Cardiac muscle cell (in vitro differentiated cells and primary cell): Measurements from ENCODE around the gene RNF151. TPM values are rescaled to one million over a fixed set of nuclear protein-coding genes. Genes with fewer than 3 reads are reported as not detected.

ENCODE experiments used
- DNase-seq, 2 donors: peaks; one replicate each; pipeline versions ENCODE4 v3.0.0 to v3.0.0-alpha.2; 2010 to 2017; ENCODE audit warnings: low read depth in 1 of 2, low spot score in 1 of 2
- H3K27ac ChIP-seq: fragments of 200-600 bp; sonication (generic); 2 replicates; pipeline ENCODE4 v1.5.1; 2016
- H3K27me3 ChIP-seq: fragments of 200-600 bp; sonication (generic); 2 replicates; pipeline ENCODE4 v1.6.0; 2016; ENCODE audit warnings: control low read depth
- H3K36me3 ChIP-seq: fragments of 200-600 bp; sonication (generic); 2 replicates; pipeline ENCODE4 v1.5.1; 2016; ENCODE audit warnings: control low read depth
- H3K4me1 ChIP-seq: fragments of 200-600 bp; sonication (generic); 2 replicates; pipeline ENCODE4 v1.8.1; 2017; ENCODE audit warnings: low read depth, mild to moderate bottlenecking, mixed run types
- H3K4me3 ChIP-seq: fragments of 200-600 bp; sonication (generic); 2 replicates; pipeline ENCODE4 v1.5.1; 2016; ENCODE audit warnings: mild to moderate bottlenecking
- H3K9me3 ChIP-seq: fragments of 200-600 bp; sonication (generic); 2 replicates; pipeline ENCODE4 v1.5.1; 2017; ENCODE audit warnings: low read depth, mild to moderate bottlenecking, control low read depth
- CTCF ChIP-seq: IDR thresholded peaks from 2 replicates; pipeline ENCODE4 v1.5.1; 2012; ENCODE audit warnings: low read depth, mild to moderate bottlenecking, low read length
- polyA plus RNA-seq: library from polyadenylated mRNA; unstranded; fragments of >200 nt; fragmentation: Nextera tagmentation; extraction: Ambion mirVana; gene quantifications from 2 replicates; pipeline ENCODE4 v1.2.1, GENCODE V29; 2016
- total RNA-seq: library from RNA; depleted of rRNA; stranded (reverse); fragments of >200 nt; gene quantifications from 2 replicates; pipeline ENCODE4 v1.2.3, GENCODE V29; 2016

Gene RNF151
- total and polyA plus RNA-seq, 2 experiments from 2014 or later, result 0.21 to 0.38 TPM

- H3K9me3 ChIP-seq, result no peaks in the 10 kb centered on the region
- no peaks in the 10 kb centered on the region for H3K27me3 ChIP-seq
- H3K36me3 ChIP-seq, result peaks cover 15% of the 10 kb centered on the region
- no peak for DNase-seq
- H3K4me1 ChIP-seq, result peaks cover 5% of the 10 kb centered on the region
- TF ChIP-seq CTCF, result no peak
- H3K4me3 ChIP-seq, result peak overlapping the region; percentile 78
- no peak overlapping the region for H3K27ac ChIP-seq
Measured at GRCh38 chr16:1972490-1972877, 5.8 kb downstream of the RNF151 start.

- no peak overlapping the region for H3K27ac ChIP-seq
- peaks cover 15% of the 10 kb centered on the region for H3K36me3 ChIP-seq
- TF ChIP-seq CTCF, result no peak
- H3K9me3 ChIP-seq, result no peaks in the 10 kb centered on the region
- H3K4me1 ChIP-seq, result peaks cover 5% of the 10 kb centered on the region
- no peak for DNase-seq
- no peak overlapping the region for H3K4me3 ChIP-seq
- H3K27me3 ChIP-seq, result peaks cover 9% of the 10 kb centered on the region
Measured at GRCh38 chr16:1973461-1974156, 7.0 kb downstream of the RNF151 start.

- peaks cover 5% of the 10 kb centered on the region for H3K4me1 ChIP-seq
- DNase-seq, result no peak
Measured at GRCh38 chr16:1974157-1975070, 7.8 kb downstream of the RNF151 start.

GRCh38 chr16:1975432-1976215, 9.0 kb downstream of the RNF151 start:
- Histone ChIP-seq H3K9me3 (no peaks in the 10 kb centered on the region), H3K27ac (no peak overlapping the region), H3K36me3 (peaks cover 15% of the 10 kb centered on the region), H3K4me1 (peaks cover 5% of the 10 kb centered on the region), H3K4me3 (no peak overlapping the region), H3K27me3 (peaks cover 29% of the 10 kb centered on the region)
- no peak for TF ChIP-seq CTCF
- DNase-seq, result no peak

More at GRCh38 chr16:1974157-1975070, 7.8 kb downstream of the RNF151 start:
- Histone ChIP-seq H3K4me3 (no peak overlapping the region), H3K27ac (no peak overlapping the region), H3K36me3 (peaks cover 15% of the 10 kb centered on the region), H3K9me3 (no peaks in the 10 kb centered on the region), H3K27me3 (peaks cover 17% of the 10 kb centered on the region)
- TF ChIP-seq CTCF, result no peak

GRCh38 chr16:1976216-1976520, 9.5 kb downstream of the RNF151 start:
- DNase-seq, result no peak
- TF ChIP-seq CTCF, result no peak
- no peak overlapping the region for H3K27ac ChIP-seq
- H3K27me3 ChIP-seq, result peaks cover 34% of the 10 kb centered on the region
- no peaks in the 10 kb centered on the region for H3K9me3 ChIP-seq
- peaks cover 5% of the 10 kb centered on the region for H3K4me1 ChIP-seq
- H3K4me3 ChIP-seq, result no peak overlapping the region
- H3K36me3 ChIP-seq, result peaks cover 15% of the 10 kb centered on the region
